HG03520 (cell line): ENCODE measurements around the gene GUCY1A2.
"Not testable (repeated sequence)": the region's sequence is repeated elsewhere in the genome, so short reads cannot be mapped to it uniquely, and the experiment has no call there.

Experiments
- ATAC-seq: cut with Tn5 transposase; IDR thresholded peaks from one replicate; pipeline ENCODE4 v1.9.1; 2021; ENCODE audit warnings: mild to moderate bottlenecking, moderate library complexity; ENCODE audit not compliant: unreplicated experiment

The GUCY1A2 gene, protein sequence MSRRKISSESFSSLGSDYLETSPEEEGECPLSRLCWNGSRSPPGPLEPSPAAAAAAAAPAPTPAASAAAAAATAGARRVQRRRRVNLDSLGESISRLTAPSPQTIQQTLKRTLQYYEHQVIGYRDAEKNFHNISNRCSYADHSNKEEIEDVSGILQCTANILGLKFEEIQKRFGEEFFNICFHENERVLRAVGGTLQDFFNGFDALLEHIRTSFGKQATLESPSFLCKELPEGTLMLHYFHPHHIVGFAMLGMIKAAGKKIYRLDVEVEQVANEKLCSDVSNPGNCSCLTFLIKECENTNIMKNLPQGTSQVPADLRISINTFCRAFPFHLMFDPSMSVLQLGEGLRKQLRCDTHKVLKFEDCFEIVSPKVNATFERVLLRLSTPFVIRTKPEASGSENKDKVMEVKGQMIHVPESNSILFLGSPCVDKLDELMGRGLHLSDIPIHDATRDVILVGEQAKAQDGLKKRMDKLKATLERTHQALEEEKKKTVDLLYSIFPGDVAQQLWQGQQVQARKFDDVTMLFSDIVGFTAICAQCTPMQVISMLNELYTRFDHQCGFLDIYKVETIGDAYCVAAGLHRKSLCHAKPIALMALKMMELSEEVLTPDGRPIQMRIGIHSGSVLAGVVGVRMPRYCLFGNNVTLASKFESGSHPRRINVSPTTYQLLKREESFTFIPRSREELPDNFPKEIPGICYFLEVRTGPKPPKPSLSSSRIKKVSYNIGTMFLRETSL

DNA sequence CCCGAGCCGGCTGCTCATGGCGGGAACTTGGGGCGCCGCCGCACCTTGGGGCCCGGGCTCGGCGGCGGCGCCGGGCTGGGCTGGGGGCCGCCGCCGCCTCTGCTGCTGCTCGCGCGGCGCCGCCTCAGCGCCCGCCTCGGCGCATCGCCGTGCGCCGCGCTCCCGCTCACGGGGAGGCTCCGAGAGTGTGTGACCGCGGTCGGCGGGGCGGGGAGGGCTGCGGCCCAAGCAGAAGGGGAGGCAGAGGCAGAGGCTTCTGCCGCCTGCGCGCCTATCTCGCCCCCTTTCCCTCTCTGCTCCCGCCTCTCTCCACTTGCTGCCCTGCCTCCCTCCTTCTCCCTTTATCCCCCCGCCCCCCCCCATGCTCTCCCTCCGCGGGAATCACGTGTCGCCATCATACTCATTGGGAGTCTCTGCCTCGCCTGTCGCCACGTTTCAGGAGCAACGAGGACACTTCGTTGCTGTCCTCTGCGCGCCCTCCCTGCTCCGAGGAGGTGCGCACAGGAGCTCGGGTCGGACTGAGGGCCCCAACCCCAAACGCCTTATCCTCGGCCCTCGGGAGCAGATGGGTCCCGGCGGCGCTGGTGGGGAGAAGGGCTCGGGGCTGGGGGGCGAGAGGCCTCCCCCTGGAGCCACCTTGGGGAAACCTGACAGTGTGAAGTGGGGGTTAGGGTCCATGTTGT, at the start of gene GUCY1A2:
Gene GUCY1A2, minus strand, starts transcription at position 258 of the 683 bp plus-strand sequence. CDS start 421 bp downstream, outside the sequence.
- peak; percentile 35 for ATAC-seq

DNA sequence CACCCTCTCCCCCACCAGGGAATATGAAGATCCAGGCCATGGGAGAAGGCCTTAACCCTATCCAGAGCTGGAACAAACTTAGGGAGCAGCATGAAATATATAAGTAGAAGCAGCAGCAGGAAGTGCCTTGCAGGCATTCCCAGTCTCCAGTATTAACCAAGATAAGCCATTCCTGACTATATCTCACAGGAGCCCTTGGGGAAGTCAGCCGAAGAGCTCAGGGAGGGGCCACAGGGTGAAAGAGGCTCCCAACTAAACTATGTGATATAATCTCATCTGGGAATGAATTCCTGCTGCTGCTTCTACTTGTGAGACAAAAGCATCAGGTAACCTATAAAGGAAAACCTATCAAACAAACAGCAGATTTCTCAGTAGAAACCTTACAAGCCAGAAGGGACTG, 36.1 kb upstream of the GUCY1A2 start:
- ATAC-seq, result no peak

DNA sequence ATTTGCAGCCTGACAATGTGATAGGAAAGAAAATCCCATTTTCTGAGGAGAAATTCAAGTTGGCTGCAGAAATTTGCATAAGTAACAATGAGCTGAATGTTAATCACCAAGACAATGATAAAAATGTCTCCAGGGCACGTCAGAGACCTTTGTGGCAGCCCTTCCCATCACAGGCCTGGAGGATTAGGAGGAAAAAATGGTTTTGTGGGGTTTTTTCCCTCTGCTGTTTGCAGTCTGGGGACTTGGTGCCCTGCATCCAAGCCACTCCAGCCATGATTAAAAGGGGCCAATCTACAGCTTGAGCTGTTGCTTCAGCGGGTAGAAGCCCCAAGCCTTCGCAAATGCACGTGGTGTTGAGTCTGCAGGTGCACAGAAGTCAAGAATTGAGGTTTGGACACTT, 33.1 kb upstream of the GUCY1A2 start:
- not testable (repeated sequence) for ATAC-seq

DNA sequence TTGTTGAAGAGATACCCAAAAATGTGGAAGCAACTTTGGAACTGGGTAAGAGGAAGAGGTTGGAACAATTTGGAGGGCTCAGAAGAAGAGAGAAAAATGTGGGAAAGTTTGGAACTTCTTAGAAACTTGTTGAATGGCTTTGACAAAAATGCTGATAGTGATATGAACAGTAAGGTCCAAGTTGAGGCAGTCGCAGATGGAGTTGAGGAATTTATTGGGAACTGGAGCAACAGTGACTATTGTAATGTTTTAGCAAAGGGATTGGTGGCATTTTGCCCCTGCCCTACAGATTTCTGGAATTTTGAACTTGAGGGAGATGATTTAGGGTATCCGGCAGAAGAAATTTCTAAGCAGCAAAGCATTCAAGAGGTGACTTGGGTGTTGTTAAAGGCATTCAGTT, 32.6 kb upstream of the GUCY1A2 start:
- ATAC-seq, result not testable (repeated sequence)

DNA sequence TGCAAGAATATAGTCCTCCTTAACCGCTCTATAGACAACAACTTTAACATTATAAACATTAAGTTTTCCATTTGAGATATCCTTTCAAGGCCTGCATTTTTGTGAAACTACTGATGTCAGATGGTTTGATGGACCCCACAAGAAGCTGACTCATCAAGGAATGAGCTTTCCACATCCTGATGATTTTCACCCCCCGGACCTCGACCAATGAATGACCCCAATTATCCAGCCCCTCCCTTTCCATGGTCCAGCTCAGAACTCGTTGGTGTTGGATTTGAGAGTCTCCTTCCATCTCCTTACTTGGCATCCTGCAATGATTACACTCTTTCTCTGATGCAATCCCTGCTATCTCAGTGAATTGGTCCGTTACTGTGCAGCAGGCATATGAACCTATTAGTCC, 31.8 kb upstream of the GUCY1A2 start:
- ATAC-seq, result no peak

DNA sequence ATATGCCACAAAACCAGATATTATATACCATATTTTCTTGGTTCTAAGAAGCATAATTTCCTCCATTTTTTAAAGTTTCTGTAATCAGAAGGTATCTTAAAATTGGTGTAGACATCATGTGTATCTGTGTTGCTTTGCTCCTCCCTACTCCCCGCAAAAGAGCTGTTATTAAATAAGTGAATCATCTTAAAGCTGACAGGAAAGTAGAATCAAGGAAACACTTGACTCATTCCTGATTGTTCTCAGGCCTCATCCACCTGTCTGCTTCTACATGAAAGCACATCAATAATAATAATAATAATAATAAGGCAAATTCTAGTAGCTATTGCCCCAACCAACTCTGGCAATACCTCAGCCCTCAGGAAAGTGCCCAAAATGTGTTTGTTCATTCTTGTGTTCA, 26.2 kb upstream of the GUCY1A2 start:
- no peak for ATAC-seq

DNA sequence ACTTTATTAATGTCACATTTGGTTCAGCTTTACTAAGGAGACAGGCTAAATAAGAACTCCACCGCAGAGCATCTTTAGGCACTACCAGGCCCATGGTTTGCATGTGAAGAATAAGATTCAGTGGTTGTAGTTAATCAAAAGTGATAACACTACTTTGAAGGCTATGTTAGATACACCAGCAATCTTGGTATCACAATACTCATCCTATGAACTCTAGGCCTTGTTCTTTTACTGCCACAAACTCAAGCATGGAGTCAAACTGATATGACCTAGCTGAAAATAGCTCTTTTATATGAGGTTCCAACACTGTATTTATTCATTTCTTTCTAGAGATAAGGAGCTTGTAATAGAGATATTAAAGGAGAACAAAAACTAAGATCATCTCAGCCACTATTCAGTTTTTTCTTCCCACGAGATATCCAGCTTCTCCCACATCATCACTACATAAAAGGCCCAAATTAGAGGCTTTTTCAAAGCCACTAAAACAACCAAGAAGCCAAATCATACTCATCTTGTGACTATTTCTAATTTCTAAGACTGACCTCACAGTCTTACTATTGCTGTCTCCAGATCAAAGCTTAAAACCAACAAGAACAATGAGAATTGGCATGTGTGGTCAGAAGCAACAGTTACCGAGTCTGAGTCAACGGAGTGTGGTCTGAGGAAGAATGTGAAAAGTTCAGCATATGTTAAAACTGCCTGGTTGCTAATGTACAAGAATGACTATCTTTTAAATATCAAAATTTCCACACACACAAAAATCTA, 25.1 kb upstream of the GUCY1A2 start:
- ATAC-seq, result peak; percentile 84

DNA sequence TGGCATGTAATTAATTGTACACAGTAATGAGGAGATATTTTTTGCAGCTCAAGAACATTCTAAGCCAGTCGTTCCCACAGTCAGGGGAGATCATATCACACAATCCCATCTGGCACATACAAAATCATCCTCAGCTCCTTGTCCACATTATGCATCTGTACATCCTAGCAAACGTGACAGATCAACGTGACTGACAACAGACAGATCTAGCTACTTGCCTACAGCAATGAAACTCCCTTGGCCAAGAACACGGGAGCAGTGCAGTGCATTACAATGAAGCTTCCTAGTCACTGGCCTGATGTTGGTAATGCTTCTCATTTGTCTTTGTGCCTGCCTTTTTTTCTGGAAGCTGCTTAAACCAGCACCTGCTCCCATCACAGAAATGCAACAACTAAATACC, 24.5 kb upstream of the GUCY1A2 start:
- ATAC-seq, result no peak

DNA sequence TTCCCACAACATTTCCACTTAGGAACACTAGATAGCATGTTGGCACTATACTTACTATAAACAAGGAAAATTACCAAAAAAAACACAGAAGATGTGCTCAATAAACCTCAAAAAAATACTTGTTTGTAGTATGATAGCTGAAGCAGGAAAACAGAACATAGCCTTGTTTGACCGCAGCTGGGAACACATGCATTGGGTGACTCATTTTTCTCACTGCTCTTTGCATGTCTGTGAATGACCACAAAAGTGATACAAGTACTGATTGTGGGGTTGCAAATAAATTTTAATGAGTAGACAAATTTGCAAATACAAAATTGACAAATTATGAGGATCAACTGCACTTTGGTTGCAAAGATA, 22.8 kb upstream of the GUCY1A2 start:
- peak; percentile 56 for ATAC-seq

DNA sequence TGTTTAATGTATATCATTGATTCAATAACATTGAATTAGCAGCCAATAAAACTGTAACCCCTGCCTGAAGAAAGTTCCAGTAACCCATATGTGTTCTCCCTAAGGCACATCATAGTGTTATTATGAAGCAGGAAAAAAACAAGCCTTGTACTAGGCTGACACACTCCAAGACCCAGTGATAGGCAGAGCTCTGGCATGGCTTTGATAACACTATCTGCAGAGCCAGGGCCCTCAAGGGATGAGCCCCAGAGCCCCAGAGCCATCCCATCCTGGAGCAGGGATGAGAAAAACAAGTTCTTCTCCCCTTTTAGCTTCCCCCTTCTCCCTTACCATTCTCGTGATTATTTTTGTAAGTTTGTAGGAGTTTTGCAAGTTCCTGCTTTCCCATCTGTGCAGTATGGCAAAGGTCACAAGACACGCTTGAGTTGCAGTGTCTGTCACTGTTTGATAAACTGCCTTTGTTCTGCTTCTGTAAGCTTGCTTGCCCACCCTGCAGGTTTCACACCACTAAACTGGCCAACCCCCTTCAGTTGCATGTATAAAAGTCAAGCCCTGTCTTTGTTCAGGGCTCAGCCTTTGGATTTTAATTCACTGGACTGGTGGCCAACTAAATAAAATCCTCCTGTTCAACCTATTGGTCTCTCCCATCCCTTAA, 22.3 kb upstream of the GUCY1A2 start:
- no peak for ATAC-seq

DNA sequence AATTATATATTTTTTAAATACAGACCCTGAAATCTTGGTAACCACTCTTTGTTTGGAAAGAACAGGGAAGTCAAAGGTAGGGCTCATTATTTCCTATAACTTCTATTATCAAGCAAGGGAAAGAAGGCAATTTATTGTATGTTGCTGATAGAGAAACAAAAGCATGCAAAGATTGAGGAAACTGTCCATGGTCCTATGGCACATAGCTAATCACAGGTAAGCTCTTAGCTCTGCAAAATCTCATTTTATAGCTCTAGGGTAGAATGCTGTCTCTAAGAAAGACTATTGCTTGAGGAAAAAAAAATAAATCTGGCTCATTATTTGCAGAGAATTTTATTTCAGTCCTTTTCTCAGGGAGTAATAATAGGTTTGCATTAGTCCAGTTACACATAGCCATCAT, 7.4 kb upstream of the GUCY1A2 start:
- ATAC-seq, result no peak

DNA sequence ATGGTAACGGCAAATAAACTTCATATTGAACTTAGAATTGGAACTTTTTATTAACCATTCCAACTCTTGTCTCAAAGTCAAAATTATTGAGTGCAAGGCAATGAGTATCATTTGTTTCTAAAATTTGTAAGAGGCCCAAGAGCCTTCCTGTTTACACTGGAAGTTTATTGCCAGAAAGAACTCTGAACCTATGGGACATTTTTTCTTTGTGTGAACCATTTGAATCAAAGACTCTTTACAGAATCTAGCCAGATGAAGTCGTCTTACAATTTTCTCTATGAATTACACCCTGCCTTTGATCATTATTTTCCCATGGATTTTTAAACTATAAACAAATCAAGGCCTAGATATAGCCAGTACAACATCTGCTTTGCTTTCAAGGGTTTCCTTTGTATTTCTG, 2.3 kb upstream of the GUCY1A2 start:
- ATAC-seq, result no peak

DNA sequence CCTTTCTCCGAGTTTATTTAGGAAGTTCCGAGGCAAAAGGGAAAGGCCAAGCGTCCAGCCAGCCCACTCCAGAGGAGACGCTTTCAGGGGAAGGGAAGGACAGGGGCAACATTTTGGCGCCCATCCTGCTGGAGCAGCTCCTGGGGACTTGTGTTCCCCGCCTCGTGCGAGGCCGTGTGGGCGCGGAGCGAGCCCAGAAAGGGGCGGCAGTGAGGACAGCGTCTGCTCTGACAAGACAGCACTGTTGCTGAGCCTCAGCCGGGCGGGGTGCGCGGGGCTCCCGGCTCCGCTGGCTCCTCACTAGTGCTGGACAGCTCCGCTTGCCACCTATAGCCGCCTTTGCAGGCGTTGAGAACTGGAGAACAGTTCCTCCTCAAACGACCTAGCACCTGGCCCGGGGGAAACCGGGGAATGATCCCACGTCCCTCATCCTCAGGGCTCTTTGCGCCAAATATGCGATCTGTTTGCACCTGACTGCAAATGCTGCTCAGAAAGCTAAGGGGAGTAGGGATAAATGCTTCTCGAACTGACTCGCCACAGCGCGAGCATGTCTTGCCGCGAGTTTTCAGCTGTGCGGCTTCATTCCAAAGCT, 722 bp upstream of the GUCY1A2 start:
- no peak for ATAC-seq

DNA sequence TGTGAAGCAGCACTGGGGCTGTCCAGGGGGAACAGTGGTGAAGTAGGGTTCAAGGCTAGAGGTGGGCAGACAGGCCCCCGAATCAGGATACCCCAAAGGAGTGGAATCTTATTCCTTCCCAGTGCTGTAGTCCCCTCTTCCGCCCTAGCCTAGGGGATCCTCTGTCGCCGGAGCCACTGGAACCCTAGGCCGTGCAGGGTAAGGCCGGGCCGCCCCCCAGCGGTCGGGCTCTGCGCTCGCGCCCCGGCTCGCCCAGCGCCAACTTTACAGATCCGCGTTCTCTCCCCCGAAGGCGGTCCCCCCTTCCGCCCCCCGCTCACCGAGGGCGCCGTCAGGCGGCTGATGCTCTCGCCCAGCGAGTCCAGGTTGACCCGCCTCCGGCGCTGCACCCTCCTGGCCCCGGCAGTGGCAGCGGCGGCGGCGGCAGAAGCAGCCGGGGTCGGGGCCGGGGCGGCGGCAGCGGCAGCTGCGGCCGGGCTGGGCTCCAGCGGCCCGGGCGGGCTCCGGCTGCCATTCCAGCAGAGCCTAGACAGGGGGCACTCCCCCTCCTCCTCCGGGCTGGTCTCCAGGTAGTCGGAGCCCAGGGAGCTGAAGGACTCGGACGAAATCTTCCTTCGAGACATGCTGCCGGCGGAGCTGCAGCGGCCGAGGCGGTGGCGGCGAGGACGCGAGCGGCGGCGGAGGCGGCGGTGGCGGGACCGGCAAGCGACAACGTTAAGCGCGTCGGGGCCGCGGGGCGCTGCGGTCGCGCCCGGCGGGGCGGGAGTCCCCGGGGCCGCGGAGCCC, 650 bp downstream of the GUCY1A2 start:
- ATAC-seq, result peak; percentile 61

DNA sequence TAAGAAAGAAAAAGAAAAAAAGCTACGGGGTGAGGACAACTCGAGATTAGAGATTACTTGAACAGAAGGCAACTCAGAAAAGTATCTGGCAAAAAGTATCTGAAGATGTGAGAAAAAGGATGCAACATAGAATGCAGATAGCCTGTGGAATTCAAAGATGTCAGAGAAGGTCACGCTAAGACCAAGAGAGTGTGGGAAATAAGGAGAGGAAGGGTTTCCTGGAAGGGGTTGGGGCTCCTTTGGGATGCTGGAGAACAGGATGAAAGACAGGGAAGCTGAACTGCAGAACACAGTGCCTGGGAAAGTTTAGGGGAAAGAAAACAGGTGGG, 1.2 kb downstream of the GUCY1A2 start:
- ATAC-seq, result no peak

DNA sequence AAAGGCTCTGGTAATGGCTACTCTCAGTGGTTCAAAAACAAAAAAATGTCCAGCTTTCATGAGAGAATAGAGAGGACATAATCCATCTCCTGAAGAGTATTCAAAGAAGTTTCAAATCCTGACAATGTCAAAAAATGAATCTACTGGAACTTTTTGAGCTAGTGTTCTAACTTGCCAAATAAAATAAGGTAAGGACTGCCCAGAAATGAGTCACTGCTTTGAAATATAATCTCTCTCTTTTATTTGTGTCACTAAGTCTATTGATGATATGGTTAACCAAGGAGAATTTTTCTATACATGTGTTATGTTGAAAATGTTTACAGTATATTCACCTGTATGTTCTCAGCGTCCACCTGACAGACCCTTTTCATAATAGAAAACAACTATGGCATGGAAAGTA, 3.4 kb downstream of the GUCY1A2 start:
- ATAC-seq, result no peak

DNA sequence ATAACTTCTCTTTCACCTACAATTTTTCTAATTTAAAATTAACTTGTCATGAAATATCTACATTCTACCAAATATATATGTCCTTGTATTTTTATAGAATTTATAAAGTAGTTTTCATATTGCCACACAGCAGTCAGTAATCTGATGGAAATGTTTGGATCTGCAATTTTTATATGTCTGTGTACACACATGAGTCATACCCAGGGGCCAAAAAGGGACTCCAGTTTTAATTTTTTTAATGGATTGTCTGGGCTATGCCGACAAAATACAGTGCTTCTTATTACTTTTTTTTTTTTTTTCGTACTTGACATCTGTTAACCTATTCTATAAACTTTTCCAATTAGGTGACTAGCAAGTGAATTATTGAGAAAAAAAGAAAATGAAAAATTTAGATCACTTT, 6.3 kb downstream of the GUCY1A2 start:
- ATAC-seq, result no peak

DNA sequence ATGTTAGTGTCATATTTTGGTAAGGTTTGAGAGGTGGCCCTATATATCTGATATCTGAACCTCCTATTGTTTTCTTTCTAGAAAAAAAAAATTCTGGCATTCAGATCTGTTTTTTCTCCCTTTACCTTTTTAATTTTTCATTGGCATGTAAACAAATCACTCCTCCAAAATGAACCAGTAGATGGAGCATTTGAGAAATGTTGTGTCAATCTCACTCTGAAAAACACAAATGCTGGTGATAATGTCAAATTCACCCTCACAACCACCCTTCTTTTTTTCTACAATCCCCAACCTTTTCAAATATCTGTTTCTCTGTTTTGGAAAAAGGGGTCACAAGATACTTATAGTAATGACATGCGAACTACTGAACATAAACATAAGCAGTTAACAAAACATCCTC, 9.1 kb downstream of the GUCY1A2 start:
- no peak for ATAC-seq

DNA sequence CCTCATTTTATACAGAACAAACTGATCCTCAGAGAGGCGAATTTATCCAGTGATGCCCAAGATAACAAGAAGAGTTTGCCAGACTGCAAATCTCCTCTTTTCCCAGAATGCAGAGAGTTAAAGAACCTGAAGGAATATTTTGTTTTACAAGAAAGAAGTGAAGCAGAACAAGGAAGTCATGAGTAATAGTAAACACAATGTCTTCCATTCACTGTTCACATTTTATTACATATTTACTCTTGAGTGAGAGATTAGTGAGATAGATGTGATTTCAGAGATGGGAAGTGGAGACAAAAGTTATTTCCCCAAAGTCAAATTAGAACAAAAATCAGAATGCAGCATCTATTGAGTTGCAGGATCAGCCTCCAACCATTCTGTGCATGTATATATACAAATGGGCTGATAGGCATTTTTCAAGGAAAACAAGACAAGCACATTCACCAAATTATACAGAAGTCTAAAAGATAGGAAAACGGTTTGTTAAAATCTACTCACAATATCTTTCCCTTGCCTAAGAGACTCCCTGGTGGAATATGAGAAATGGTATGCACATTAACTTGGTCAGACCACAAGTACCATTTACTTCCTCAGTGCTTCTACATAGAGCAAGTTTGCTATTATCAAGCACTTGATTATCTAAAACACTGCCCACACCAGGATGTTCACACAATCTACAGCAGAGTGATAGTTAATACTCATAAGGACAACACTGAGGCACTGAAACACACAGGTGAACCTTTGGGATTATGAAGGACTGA, 12.0 kb downstream of the GUCY1A2 start:
- ATAC-seq, result no peak
